Left renal pelvis (tissue), 4 donors: ENCODE measurements around the gene KCNB1. TPM values are rescaled to one million over a fixed set of nuclear protein-coding genes. Genes with fewer than 3 reads are reported as not detected.
"Not testable (repeated sequence)": the region's sequence is repeated elsewhere in the genome, so short reads cannot be mapped to it uniquely, and the experiment has no call there.

ENCODE experiments used
- DNase-seq, 4 donors: peaks; one replicate each; pipeline ENCODE4 v3.0.0-alpha.2; 2013; ENCODE audit warnings: low read depth in 4 of 4, low spot score in 3 of 4
- polyA plus RNA-seq, 4 donors: library from polyadenylated mRNA; unstranded; fragments of 120-200 nt; gene quantifications; one replicate each; pipeline ENCODE4 v1.2.1, GENCODE V29; 2013; ENCODE audit not compliant: insufficient read length in 4 of 4

KCNB1 gene
- polyA plus RNA-seq, 4 donors, result 0.63 to 1.9 (median 0.74) TPM

GRCh38 chr20:49413677-49414076 is 68.8 kb downstream of the KCNB1 start:
- no peak for DNase-seq

- no peak for DNase-seq
Measured at GRCh38 chr20:49412953-49413352, 69.5 kb downstream of the KCNB1 start.

GRCh38 chr20:49412254-49412653 is 70.2 kb downstream of the KCNB1 start:
- DNase-seq, result no peak

- DNase-seq, result no peak
Measured at GRCh38 chr20:49411221-49411925, 71.1 kb downstream of the KCNB1 start.

GRCh38 chr20:49409975-49410621 is 72.4 kb downstream of the KCNB1 start:
- DNase-seq, result not testable (repeated sequence)

- DNase-seq, result no peak
Measured at GRCh38 chr20:49409302-49409974, 73.0 kb downstream of the KCNB1 start.

- DNase-seq, result no peak
Measured at GRCh38 chr20:49408509-49409104, 73.9 kb downstream of the KCNB1 start.

- DNase-seq, result no peak
Measured at GRCh38 chr20:49406666-49407065, 75.8 kb downstream of the KCNB1 start.

- no peak for DNase-seq
Measured at GRCh38 chr20:49405696-49406095, 76.8 kb downstream of the KCNB1 start.

GRCh38 chr20:49405062-49405683 is 77.3 kb downstream of the KCNB1 start:
- no peak for DNase-seq

GRCh38 chr20:49404461-49404860 is 78.0 kb downstream of the KCNB1 start:
- no peak for DNase-seq

- DNase-seq, result no peak
Measured at GRCh38 chr20:49403911-49404310, 78.6 kb downstream of the KCNB1 start.

- no peak for DNase-seq
Measured at GRCh38 chr20:49403012-49403411, 79.5 kb downstream of the KCNB1 start.

GRCh38 chr20:49400904-49401303 is 81.6 kb downstream of the KCNB1 start:
- DNase-seq, result no peak

GRCh38 chr20:49400410-49400809 is 82.1 kb downstream of the KCNB1 start:
- no peak for DNase-seq

- no peak for DNase-seq
Measured at GRCh38 chr20:49399329-49399728, 83.1 kb downstream of the KCNB1 start.

- DNase-seq, result no peak
Measured at GRCh38 chr20:49398401-49399144, 83.9 kb downstream of the KCNB1 start.

- no peak for DNase-seq
Measured at GRCh38 chr20:49397525-49397924, 84.9 kb downstream of the KCNB1 start.

- no peak for DNase-seq
Measured at GRCh38 chr20:49396230-49396629, 86.2 kb downstream of the KCNB1 start.

- DNase-seq, result no peak
Measured at GRCh38 chr20:49395659-49396058, 86.8 kb downstream of the KCNB1 start.
